AG20443 (cell line): Measurements from ENCODE around the gene ABI1.

Source experiments
- DNase-seq: peaks from one replicate; pipeline ENCODE4 v3.0.0; 2012; ENCODE audit warnings: low spot score, mixed read lengths

Gene ABI1

GRCh38 chr10:26770069-26770468 lies 90.7 kb downstream of the ABI1 start:
- DNase-seq = no peak

- DNase-seq = no peak
These were observed 95.2 kb downstream of the ABI1 start for GRCh38 chr10:26765549-26765948.

- no peak for DNase-seq
These were observed 101.8 kb downstream of the ABI1 start for GRCh38 chr10:26759008-26759407.

- no peak for DNase-seq
These were observed 105.3 kb downstream of the ABI1 start for GRCh38 chr10:26755443-26755903.

GRCh38 chr10:26746061-26746460 lies 114.7 kb downstream of the ABI1 start:
- no peak for DNase-seq

GRCh38 chr10:26743841-26744240 lies 116.9 kb downstream of the ABI1 start:
- no peak for DNase-seq

- peak; percentile 23 for DNase-seq
These were observed 117.7 kb downstream of the ABI1 start for GRCh38 chr10:26743091-26743490.

GRCh38 chr10:26741368-26741767 lies 119.4 kb downstream of the ABI1 start:
- DNase-seq = no peak

- DNase-seq = no peak
These were observed 121.6 kb downstream of the ABI1 start for GRCh38 chr10:26739071-26739631.

- DNase-seq = no peak
These were observed 122.4 kb downstream of the ABI1 start for GRCh38 chr10:26738301-26738911.

GRCh38 chr10:26737730-26738129 lies 123.0 kb downstream of the ABI1 start:
- peak; percentile 13 for DNase-seq

GRCh38 chr10:26735435-26735834 lies 125.3 kb downstream of the ABI1 start:
- DNase-seq = no peak

- DNase-seq = no peak
These were observed 126.8 kb downstream of the ABI1 start for GRCh38 chr10:26733750-26734568.

- no peak for DNase-seq
These were observed 130.2 kb downstream of the ABI1 start for GRCh38 chr10:26730552-26730951.

GRCh38 chr10:26729395-26729794 lies 131.4 kb downstream of the ABI1 start:
- no peak for DNase-seq

- no peak for DNase-seq
These were observed 131.8 kb downstream of the ABI1 start for GRCh38 chr10:26728957-26729356.

GRCh38 chr10:26727005-26727404 lies 133.8 kb downstream of the ABI1 start:
- DNase-seq = no peak

GRCh38 chr10:26725837-26726727 lies 134.7 kb downstream of the ABI1 start:
- peak; percentile 70 for DNase-seq

GRCh38 chr10:26723016-26723415 lies 137.7 kb downstream of the ABI1 start:
- no peak for DNase-seq

GRCh38 chr10:26721561-26721960 lies 139.2 kb downstream of the ABI1 start:
- DNase-seq = no peak

GRCh38 chr10:26717476-26717875 lies 143.3 kb downstream of the ABI1 start:
- no peak for DNase-seq

GRCh38 chr10:26715137-26715487 lies 145.6 kb downstream of the ABI1 start:
- no peak for DNase-seq
